ENCODE data around the gene ARHGAP15.

ARHGAP15 gene

DNA sequence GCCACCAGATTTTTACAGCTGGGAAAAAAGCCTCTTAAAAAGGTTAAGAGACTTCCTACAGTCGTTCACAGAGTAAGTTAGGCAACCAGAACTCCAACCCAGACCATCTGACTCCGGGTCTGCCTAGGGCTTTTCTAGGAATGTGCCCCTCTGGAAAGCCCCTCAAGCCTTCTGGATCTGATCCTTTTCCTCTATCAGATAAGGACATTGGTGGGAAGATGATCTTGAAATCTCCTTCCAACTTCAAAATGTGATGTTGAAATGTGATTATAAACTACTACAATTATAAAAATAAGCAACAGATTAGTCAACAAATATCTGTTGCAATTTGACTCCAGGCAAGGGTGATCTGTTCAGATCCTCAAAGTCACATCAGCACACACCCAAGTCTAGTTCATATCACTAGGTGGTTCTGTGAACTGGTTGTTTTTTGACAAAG is 270.4 kb downstream of the ARHGAP15 start:
- DNase-seq (ENCODE audit: low read depth): no peak

DNA sequence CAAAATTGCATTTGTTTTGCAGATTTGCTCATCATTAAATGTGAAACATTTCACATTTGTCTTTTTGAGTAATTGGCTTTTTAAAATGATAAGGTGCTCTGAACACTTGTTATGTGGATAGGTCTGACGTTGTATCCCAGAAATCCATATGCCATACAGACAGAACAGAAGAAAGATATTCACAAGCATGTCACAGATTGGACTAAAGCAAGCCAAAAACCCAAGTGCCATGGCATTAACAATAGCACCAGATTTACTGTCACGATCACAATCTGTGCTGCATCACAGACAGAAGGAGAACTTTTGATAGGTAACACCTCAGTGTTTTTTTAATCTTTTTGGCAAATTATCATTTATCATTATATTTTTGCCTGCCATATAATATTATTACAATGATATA is 272.6 kb downstream of the ARHGAP15 start:
- DNase-seq (ENCODE audit: low read depth): no peak

DNA sequence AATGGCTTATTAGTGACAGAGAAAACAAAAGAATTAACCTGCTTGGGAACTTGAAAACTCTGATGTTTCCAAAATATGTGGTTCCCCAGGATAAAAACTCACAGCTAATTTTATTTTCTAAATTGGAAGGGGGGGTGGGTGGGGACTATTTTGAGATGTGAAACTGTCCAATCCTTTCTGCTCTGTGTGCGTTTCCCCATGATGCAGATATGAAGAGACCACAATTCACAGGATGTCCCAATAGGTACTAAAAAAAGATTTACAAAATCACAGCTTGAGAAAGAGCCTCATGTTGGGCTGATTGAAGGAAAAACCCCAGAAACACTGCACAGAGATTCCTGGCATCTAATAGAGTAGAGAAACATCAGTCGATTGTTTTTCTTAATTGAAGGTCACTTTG is 273.2 kb downstream of the ARHGAP15 start:
- no peak for DNase-seq (ENCODE audit: low read depth)

DNA sequence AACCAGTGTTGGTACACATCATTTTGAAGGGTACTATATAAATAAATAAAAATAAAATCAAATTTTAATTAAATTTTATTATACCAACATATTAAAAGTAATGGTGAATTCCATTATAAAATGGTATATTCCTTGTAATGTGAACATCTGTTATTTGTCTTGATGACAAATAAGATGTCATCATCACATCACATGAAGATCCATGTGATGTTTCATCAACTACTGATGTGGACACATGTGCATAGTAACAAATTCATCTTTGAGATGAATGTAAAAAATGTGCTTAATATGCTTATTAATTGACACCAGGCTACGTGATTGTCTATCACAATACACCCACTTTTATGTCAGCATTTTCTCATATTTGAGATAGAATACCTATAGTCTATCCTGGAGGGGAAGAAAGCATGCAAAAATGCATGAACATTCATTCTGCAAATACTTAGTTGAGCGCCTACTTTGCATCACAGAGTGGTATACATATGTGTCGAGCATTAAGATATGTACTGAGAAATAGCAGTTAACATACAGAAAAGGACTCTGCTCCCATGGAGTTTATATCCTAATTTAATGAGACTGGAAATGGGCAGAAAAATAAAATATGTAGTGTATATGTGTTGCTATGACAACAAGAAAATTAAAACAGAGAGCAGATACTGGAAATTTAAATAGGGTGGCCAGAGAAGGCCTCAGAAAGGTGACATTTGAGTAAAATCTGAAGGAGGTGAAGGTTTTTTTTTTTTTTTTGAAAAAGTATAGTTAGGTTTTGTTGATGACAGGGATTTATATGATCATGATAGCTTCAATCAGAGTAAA is 281.1 kb downstream of the ARHGAP15 start:
- no peak for DNase-seq (ENCODE audit: low read depth)

DNA sequence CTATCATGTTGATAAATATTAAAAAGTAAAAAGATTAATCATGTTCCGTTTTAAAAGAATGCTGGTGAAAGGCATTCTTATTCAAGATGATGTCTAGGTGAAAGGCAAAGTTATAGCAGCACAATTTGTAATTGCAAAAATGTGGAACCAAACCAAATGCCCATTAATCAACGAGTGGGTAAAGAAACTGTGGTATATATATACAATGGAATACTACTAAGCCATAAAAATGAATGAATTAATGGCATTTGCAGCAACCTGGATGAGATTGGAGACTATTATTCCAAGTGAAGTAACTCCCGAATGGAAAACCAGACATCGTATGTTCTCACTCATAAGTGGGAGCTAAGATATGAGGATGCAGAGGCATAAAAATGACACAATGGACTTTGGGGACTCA is 286.4 kb downstream of the ARHGAP15 start:
- no peak for DNase-seq (ENCODE audit: low read depth)

DNA sequence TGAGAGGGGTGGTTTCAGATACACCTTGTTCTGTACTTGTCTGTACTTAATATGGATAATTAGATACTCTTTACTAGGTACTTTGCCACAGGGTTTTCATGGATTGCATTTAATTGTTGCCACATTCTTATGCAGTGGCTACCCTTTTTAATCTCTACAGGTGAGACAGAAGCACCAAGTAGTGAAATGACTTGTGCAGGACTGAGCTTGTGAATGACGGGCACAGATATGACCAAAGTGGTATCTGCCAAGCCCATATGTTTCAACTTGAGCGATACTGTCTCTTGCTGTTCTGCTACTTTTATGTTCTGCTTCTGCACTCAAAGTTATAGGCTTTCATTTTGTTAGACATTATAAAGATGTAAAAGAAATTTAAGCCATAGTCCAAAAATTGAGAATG is 288.2 kb downstream of the ARHGAP15 start:
- DNase-seq (ENCODE audit: low read depth): no peak

- no peak for DNase-seq (ENCODE audit: low read depth)
Observed at GRCh38 chr2:143420313-143420712, 291.1 kb downstream of the ARHGAP15 start.

- DNase-seq (ENCODE audit: low read depth): no peak
Observed at GRCh38 chr2:143422681-143423080, 293.5 kb downstream of the ARHGAP15 start.

- DNase-seq (ENCODE audit: low read depth): no peak
Observed at GRCh38 chr2:143425896-143426295, 296.7 kb downstream of the ARHGAP15 start.

- peak; percentile 90 for DNase-seq (ENCODE audit: low read depth)
Observed at GRCh38 chr2:143426296-143426695, 297.1 kb downstream of the ARHGAP15 start.

DNA sequence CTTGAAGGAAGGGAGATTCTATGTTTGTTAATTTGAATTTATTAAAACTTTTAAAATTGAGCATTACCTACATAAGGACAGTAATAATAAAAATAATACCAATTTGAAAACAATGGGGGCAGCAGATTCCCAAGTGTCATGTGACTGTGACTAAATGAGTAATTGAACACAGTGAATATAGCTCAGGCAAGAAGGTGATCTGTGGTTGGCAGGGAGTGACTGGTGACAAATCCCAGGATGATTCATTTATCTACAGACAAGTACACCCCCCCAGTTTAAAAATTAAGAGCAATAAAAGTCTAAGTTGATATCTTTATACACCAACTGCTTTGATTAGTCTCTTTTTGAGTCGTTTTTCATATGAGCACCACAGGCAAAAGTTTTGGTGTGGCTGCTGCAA is 299.5 kb downstream of the ARHGAP15 start:
- DNase-seq (ENCODE audit: low read depth): no peak

DNA sequence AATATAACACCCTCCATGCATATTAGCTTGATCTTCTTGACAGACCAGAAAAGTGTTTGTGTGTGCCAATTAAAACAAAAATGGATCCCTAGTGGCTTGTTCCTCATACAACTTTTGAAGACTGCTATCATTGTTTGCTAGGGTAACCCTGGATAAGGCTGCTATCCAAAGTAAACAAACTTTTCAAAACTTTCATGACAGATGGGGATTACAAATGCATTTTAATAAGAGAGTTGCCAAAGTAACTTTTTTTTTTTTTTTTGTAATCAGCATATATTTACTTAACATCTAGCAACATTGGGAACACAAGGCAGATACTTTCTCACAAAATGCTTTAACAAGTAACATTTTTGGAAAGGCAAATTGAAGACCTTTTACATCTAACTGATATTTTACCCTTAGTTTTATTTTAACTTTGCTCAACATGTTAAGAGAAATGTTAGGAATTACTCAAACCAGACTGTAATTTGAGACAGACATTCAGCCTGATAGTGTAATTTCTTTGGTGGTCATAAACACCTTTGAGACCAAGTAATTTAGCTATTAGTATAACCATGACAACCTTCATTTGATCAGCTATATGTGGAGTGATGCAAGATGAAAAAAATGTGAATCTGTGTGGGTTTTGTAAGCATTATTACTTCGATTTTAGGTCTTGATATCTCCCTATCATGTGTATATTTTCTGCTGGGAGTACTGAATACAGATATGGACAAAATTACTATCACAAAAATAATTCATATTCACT is 300.9 kb downstream of the ARHGAP15 start:
- DNase-seq (ENCODE audit: low read depth): no peak

GRCh38 chr2:143431316-143431715 is 302.1 kb downstream of the ARHGAP15 start:
- DNase-seq (ENCODE audit: low read depth): no peak

- DNase-seq (ENCODE audit: low read depth): no peak
Observed at GRCh38 chr2:143433251-143433650, 304.0 kb downstream of the ARHGAP15 start.

GRCh38 chr2:143433840-143434239 is 304.6 kb downstream of the ARHGAP15 start:
- DNase-seq (ENCODE audit: low read depth): no peak

DNA sequence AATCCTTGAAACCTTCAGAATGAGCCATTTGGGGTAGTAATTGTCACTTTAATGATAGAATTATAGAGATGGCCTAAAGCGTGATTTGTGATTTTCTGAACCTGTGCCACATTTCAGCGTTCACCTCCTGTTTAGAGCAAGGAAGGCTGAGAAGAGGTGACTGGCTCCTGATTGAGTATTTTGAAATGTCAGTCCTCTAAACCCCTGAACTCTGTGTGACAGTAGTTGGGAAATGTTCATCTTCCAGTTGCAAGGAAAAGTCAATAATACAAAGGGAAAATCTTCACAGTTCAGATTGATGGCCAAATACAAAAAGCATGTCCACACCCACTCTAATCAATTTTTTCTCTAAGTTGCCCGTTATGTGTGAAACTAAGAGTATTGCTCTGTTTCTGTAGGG is 305.2 kb downstream of the ARHGAP15 start:
- DNase-seq (ENCODE audit: low read depth): no peak

- no peak for DNase-seq (ENCODE audit: low read depth)
Observed at GRCh38 chr2:143435131-143435530, 305.9 kb downstream of the ARHGAP15 start.

GRCh38 chr2:143436951-143437350 is 307.7 kb downstream of the ARHGAP15 start:
- DNase-seq (ENCODE audit: low read depth): no peak

DNA sequence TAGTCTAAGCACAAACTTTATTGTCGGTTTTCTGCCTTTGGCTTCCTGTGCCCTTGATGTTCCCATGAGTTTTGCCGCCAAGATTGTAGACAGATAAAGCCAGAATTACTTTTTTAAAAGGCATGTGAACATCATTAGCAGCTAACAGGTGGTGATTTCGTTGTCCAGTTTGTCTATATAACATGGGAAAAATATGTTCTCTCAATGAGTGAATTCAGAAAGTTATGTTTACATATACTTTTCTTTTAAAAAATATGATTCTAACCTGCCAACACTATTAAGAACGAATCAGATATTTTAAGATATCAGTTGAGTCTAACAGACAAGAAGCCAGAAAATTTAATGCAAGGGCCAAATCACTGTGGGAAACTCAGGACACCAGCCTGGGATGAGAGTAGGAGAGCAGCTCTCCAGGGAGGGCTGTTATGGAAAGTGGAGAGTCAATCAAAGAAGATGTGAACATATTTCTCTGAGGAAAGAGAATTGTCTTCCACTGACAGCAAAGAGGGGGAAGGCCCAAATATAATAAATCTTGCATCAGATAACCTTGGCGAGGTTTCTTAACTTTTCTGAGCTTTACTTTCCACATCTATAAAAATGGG is 311.3 kb downstream of the ARHGAP15 start:
- no peak for DNase-seq (ENCODE audit: low read depth)

- no peak for DNase-seq (ENCODE audit: low read depth)
Observed at GRCh38 chr2:143442193-143442592, 313.0 kb downstream of the ARHGAP15 start.

DNA sequence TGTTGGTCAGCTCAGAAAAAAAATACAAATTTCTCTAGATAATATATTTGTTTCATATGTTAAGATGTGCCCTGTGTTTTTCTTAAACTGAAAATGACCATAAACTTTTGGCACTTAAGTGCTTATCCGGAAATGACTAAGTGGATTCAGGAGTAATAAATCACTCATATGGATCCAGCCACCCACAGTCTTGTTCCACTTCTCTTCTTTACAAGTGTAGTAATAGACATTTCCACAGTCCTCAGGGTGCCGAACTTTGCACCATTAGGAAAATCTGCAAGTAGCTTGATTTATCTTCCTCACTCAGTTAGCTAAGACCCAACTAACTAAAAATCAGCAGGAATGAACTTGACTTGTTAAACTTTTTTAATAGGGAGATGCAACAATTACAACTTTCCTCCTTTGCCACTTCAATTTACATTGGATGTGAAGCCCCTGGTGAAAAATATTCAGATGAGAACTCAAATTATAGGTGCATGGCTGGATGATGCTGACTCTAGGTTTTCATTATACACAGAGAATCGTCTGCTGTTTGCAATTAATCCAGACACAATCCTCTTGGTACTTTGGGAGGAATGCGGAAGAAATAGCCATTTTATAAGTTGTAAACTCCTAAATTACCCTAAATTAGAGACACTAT is 322.5 kb downstream of the ARHGAP15 start:
- DNase-seq (ENCODE audit: low read depth): no peak

GRCh38 chr2:143452817-143453451 is 323.7 kb downstream of the ARHGAP15 start:
- no peak for DNase-seq (ENCODE audit: low read depth)
